Vein endothelial cell (primary cell): ENCODE data around the gene OR7G1. TPM values are rescaled to one million over a fixed set of nuclear protein-coding genes. Genes with fewer than 3 reads are reported as not detected.

ENCODE experiments used
- small RNA-seq: library from RNA; depleted of rRNA; stranded (forward); fragments of <200 nt; gene quantifications from one replicate; pipeline ENCODE3, GENCODE V24; 2012
- total RNA-seq: library from RNA; depleted of rRNA; stranded (reverse); fragments of >200 nt; gene quantifications from 2 replicates; pipeline ENCODE4 v1.2.3, GENCODE V29; 2012

Gene OR7G1, protein sequence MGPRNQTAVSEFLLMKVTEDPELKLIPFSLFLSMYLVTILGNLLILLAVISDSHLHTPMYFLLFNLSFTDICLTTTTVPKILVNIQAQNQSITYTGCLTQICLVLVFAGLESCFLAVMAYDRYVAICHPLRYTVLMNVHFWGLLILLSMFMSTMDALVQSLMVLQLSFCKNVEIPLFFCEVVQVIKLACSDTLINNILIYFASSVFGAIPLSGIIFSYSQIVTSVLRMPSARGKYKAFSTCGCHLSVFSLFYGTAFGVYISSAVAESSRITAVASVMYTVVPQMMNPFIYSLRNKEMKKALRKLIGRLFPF
- not detected in 2 replicates for total RNA-seq

DNA sequence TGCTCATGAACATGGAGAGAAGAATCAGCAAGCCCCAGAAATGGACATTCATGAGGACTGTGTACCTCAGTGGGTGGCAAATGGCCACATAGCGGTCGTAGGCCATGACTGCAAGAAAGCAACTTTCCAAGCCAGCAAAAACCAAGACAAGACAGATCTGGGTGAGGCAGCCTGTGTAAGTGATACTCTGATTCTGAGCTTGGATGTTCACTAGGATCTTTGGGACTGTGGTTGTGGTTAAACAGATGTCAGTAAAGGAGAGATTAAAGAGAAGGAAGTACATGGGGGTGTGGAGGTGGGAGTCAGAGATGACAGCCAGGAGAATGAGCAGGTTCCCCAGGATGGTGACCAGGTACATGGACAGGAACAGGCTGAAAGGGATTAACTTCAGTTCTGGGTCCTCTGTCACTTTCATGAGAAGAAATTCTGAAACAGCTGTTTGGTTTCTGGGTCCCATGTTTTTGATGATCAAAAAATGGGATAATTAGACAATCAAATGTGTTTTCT is at the start of gene OR7G1:
Gene OR7G1, minus strand, starts transcription at position 457 of the 507 bp plus-strand sequence. Its CDS starts 0 bp downstream, at position 457.

GRCh38 chr19:9140159-9140874 is 24.8 kb upstream of the OR7G1 start, which contains the start of gene ZNF317:
TSS of gene ZNF317 (plus strand) at chr19:9140397. CDS start at chr19:9156017, 15,620 bp downstream.

GRCh38 chr19:9126900-9127405 is 11.4 kb upstream of the OR7G1 start, which contains the start of gene OR7G3:
TSS of gene OR7G3 (minus strand) at chr19:9126950. CDS start at chr19:9126950, 0 bp downstream.

GRCh38 chr19:9107375-9107774 is 8.2 kb downstream of the OR7G1 start, which contains the start of gene OR7G2:
TSS of gene OR7G2 (minus strand) at chr19:9107475. CDS start at chr19:9103243, 4,232 bp downstream.

DNA sequence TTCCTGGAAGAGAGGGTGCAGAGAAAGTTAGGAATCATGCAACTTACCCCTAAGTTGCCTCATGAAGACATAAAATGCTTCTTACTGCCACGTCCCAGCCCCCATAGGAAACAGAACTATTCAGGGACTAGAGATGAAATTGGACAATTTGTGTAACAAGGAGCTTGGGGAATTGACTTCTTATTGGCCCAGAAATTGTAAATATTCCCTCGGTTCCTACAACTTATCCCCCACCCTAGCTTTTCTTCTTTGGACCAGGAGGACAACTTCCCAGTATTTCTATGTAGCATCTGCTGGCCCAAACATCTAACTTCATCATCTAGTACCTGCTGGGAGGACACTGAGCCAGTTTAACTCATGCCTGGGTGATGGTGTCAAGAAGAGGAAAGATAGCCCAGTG is 28.8 kb downstream of the OR7G1 start, which contains the start of gene OR1M1:
Gene OR1M1, plus strand, starts transcription at position 301 of the 400 bp plus-strand sequence. CDS start 6,184 bp downstream, outside the sequence.

Small RNAs within 50 kb of the gene (small RNA-seq; reads per million reads assigned to genes)
- not detected for gene OR1M4P

Other genes with a start within 250 kb of the OR7G1 start
- gene MUC16, start 105.4 kb downstream of the OR7G1 start, total RNA-seq, result not detected in 2 replicates
- not detected in 2 replicates for gene OR1M1, start 28.7 kb downstream of the OR7G1 start, total RNA-seq
- gene OR7G2, start 8.3 kb downstream of the OR7G1 start, total RNA-seq, result not detected in 2 replicates
- gene OR7G3, start 11.2 kb upstream of the OR7G1 start, total RNA-seq, result not detected in 2 replicates
- gene ZNF317, start 24.6 kb upstream of the OR7G1 start, total RNA-seq, result 22.3 and 26.8 TPM in 2 replicates
- not detected in 2 replicates for gene OR7D2, start 63.2 kb upstream of the OR7G1 start, total RNA-seq
- gene OR7D4, start 103.8 kb upstream of the OR7G1 start, total RNA-seq, result not detected in 2 replicates
- gene OR7E24, start 135.2 kb upstream of the OR7G1 start, total RNA-seq, result not detected in 2 replicates
- gene ZNF699, start 194.1 kb upstream of the OR7G1 start, total RNA-seq, result 9.4 and 11.4 TPM in 2 replicates
- 13.5 and 13.7 TPM in 2 replicates for gene ZNF559, start 208.4 kb upstream of the OR7G1 start, total RNA-seq
- 0.98 and 1.3 TPM in 2 replicates for gene ZNF177, start 247.2 kb upstream of the OR7G1 start, total RNA-seq